HG03571 (cell line): ENCODE results near the gene FRS3.
A peak's percentile ranks its signal among the peaks of the same experiment; 100 is the strongest.

Experiments used
- ATAC-seq: cut with Tn5 transposase; IDR thresholded peaks from one replicate; pipeline ENCODE4 v1.9.1; 2021; ENCODE audit not compliant: unreplicated experiment

The FRS3 gene

GRCh38 chr6:41744236-41744787, 35.4 kb downstream of the FRS3 start:
- ATAC-seq = no peak

DNA sequence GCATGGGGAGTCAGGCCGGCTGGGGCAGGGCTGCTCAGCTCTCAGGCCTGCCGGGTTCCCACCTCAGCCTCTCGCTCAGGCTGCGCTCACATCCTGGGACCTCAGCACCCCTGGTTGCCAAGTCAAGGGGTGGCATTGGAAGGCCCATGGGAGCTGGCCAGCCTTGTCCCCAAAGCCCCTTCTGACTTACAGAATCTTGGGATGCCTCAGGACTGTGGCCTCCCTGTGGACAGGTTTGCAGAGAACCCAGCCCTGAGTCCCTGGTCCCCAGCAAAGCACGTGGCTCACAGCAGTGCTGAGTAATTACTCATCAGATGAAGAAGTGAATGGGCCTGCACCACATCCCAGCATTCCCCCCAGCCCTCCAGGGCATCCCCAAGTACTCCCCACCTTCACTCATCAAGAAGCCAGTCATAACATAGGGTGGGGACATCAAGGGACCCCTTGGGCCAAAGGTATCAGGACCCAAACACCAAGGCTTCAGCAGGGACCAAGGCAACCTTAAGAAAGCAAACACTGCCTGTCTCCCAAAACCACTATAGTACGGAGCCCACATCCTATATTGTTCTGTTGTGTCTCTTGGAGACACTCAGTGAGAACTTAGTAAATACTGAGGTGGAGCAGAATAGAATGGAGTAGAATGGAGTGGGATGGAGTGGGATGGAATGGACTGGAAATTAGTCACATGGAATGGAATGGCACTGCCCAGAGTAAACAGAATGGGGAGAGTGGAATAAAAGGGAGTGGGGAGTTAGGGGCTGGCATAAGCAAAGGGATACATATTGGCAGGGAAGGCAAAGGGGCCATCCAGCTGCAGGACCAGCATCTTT, 36.1 kb downstream of the FRS3 start:
- ATAC-seq = no peak

DNA sequence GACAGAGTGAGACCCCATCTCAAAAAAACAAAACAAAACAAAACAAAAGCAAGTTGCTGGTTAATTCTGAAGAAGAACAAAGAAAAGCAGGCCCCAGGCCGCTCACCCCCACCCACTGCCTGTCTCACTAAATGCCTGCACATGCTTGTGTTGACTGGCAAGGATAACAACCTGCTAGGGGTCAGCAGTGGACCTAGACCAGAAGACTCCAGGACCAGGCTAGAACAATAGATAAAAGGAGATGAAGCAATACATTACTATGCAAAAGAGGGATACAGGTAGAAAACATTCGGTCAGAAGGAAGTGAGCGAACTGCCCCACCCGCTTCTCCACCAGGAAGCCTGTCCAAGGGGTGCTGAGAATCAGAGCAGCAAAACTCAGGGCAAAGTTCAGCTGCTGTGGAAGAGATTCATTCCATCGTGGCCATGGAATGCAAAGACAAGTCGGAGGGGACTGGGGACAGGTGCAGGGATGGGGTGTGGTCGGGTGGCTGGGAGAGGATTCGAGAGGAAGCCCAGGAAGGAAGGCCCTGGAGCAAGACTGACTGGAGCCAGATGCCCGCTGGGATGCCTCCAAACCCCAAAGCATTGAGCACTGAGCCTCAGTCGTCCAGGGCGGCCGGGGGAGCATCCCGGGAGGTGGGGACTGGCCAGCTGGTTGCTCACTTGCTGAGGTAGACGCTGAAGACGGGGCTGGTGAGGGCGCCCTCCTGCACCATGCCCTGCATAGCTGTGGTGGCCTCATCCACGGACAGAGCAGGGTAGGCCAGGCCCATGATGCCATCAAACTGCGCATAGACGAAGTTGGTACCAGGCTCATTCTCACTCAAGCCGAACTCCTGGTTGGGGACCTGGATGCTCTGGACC, 37.8 kb downstream of the FRS3 start:
- no peak for ATAC-seq

DNA sequence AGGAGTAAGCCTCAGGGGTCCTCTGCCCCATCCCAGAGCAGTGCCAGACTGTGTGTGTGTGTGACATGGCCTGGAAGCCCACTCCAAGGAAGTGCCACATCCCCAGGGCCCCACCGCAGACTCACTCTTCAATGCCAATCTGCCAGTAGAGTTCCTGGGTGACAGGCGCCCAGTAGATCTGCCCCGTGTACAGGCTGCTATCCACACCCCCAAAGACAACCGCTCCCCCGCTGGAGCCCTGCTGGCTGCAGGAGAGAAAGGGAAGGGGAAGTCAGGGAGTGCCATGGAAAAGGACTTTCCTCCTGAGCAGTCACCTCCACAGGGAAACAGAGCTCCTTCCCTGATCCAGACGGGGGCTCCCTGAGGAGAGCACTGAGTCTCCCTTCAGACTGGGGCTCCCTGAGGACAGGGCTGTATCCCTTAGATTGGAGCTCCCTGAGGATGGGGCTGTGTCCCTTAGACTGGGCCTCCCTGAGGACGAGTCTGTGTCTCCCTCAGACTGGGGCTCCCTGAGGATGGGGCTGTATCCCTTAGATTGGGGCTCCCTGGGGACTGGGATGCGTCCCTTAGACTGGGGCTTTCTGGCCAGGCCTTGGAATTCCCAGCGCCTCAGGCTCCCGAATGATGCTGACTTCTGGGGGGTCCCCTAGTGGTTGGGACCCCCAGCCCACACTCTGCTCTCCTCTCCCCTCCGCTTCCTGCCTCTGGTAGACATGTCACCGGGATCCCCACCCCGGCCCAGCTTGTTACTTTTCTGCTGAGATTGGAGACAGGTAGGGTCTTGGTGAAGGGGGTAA, 39.1 kb downstream of the FRS3 start:
- no peak for ATAC-seq

GRCh38 chr6:41739041-41739440, 40.7 kb downstream of the FRS3 start:
- ATAC-seq = no peak

- ATAC-seq = no peak
These were observed 42.0 kb downstream of the FRS3 start for GRCh38 chr6:41737591-41738130.

DNA sequence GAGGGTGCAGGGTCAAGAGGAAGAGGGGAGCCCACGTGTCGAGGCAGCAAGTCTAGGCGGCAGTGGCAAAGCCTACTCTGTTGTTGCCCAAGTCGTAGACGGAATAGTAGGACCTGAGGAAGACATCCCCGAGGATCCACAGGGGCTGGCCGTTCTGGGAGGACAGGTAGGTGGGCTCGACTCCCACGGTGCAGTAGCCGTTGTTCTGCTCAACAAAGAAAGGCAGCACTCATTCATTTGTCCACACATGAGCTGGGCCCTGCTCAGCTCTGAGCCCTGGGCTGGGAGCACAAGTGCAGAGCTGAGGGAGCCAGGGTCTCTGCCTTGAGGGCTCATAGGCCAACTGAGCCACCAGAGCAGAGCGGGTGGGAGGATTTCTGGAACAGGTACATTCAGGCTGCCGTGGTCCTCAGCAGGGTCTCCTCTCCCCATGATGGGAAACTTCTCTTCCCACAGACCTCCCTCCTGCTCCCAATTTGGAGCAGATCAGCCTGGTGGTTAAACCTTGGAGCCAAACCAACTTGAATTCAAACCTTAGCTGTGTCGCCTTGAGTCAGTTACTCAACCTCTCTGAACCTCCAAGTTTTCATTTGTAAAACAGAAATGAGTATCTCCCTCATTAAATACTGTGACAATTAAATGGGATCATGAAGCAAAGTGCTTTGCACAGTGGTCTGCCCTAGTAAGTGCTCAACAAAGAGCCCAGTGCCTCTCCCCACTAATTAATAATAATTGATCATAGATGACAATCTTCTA, 42.7 kb downstream of the FRS3 start:
- ATAC-seq = no peak

GRCh38 chr6:41736186-41736733, 43.4 kb downstream of the FRS3 start:
- no peak for ATAC-seq

GRCh38 chr6:41735427-41736185, 44.1 kb downstream of the FRS3 start, which contains the start of gene TFEB:
Gene TFEB (minus strand): TSS chr6:41735608. CDS start chr6:41691213, 44,395 bp downstream.
- peak; percentile 39 for ATAC-seq

GRCh38 chr6:41734666-41735426, 44.9 kb downstream of the FRS3 start:
- ATAC-seq = peak; percentile 15

- ATAC-seq = peak; percentile 42
These were observed 45.7 kb downstream of the FRS3 start for GRCh38 chr6:41733707-41734665.

GRCh38 chr6:41733360-41733706, 46.4 kb downstream of the FRS3 start:
- no peak for ATAC-seq

- ATAC-seq = peak; percentile 24
These were observed 46.9 kb downstream of the FRS3 start for GRCh38 chr6:41732591-41733359.

DNA sequence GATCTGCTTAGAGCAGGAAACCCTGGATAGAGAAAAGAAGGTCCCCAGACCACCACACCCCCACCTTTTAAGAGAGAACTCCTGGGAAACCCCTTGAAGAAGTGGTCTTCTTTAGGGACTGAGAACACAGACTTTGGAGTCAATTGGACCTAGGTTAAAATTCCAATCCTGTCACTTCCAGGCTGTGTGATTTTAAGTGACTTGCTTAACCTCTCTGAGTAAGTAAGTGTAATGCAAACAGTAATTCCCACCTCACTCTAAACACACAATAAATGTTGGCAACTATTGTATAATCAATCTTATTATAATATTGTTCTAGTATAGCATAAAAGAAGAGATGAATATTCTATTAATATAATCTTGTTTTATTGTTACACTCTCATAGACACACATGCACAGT, 47.6 kb downstream of the FRS3 start:
- ATAC-seq = no peak

GRCh38 chr6:41731561-41732086, 48.1 kb downstream of the FRS3 start:
- no peak for ATAC-seq
